Measurements from ENCODE around the gene MVD.

The MVD gene

GRCh38 chr16:88662843-88663606 is at the start of gene MVD:
Gene MVD, minus strand, starts transcription at chr16:88663091. Its CDS starts 11 bp downstream, at chr16:88663080.
- peak; percentile 96 for DNase-seq

- no peak for DNase-seq
Measured at GRCh38 chr16:88712362-88712979, 49.6 kb upstream of the MVD start.

- DNase-seq, result no peak
Measured at GRCh38 chr16:88711750-88712340, 49.0 kb upstream of the MVD start.

GRCh38 chr16:88710556-88710955 is 47.7 kb upstream of the MVD start:
- no peak for DNase-seq

- DNase-seq, result no peak
Measured at GRCh38 chr16:88706965-88707826, 44.3 kb upstream of the MVD start.

- DNase-seq, result peak; percentile 97
Measured at GRCh38 chr16:88706229-88706964, 43.5 kb upstream of the MVD start, which contains the start of the genes CTU2 and RNF166. Gene CTU2, plus strand, starts transcription at chr16:88706503. Its CDS starts 28 bp downstream, at chr16:88706531. Gene RNF166, minus strand, starts transcription at chr16:88706408. Its CDS starts 83 bp downstream, at chr16:88706325.

- DNase-seq, result peak; percentile 42
Measured at GRCh38 chr16:88705801-88706228, 42.9 kb upstream of the MVD start.

- DNase-seq, result peak; percentile 45
Measured at GRCh38 chr16:88705076-88705684, 42.3 kb upstream of the MVD start.

- DNase-seq, result peak; percentile 85
Measured at GRCh38 chr16:88703486-88704309, 40.8 kb upstream of the MVD start.

GRCh38 chr16:88702371-88703210 is 39.7 kb upstream of the MVD start:
- DNase-seq, result peak; percentile 47

- DNase-seq, result peak; percentile 53
Measured at GRCh38 chr16:88701581-88702370, 38.9 kb upstream of the MVD start.

GRCh38 chr16:88700636-88701482 is 38.0 kb upstream of the MVD start:
- DNase-seq, result peak; percentile 96

- no peak for DNase-seq
Measured at GRCh38 chr16:88700322-88700635, 37.4 kb upstream of the MVD start.

- no peak for DNase-seq
Measured at GRCh38 chr16:88699180-88699579, 36.3 kb upstream of the MVD start.

- no peak for DNase-seq
Measured at GRCh38 chr16:88698646-88699045, 35.8 kb upstream of the MVD start.

GRCh38 chr16:88697831-88698615 is 35.1 kb upstream of the MVD start:
- DNase-seq, result no peak
